Measurements from ENCODE around the gene CFAP251. TPM values are rescaled to one million over a fixed set of nuclear protein-coding genes. Genes with fewer than 3 reads are reported as not detected.

CFAP251 gene
- total RNA-seq, 1 experiment from 2014 or later = 3.8 TPM

GRCh38 chr12:121899590-121899989 lies 18.8 kb upstream of the CFAP251 start:
- Mint-ChIP-seq H3K9me3 (ENCODE audit: low read depth, unreplicated experiment) (no peaks in the 10 kb centered on the region), H3K4me1 (ENCODE audit: low read depth, unreplicated experiment) (peaks cover 7% of the 10 kb centered on the region), H3K27me3 (ENCODE audit: unreplicated experiment) (no peaks in the 10 kb centered on the region), H3K36me3 (ENCODE audit: insufficient read depth, unreplicated experiment) (peaks cover 60% of the 10 kb centered on the region), H3K27ac (ENCODE audit: unreplicated experiment) (no peak overlapping the region), H3K4me3 (ENCODE audit: low read depth, unreplicated experiment) (no peak overlapping the region)
- no TSS peak for BruUV-seq (replicated peaks)
- DNase-seq = no peak
- no peak for TF ChIP-seq CTCF (IDR thresholded peaks at IDR 0.05; ENCODE audit: unreplicated experiment)
- intact Hi-C loops (cut with micrococcal nuclease; ENCODE audit: unreplicated experiment) = no loop called here
- CTCF ChIA-PET = no interaction called here

GRCh38 chr12:121903202-121903601 lies 15.2 kb upstream of the CFAP251 start:
- no peaks in the 10 kb centered on the region for H3K4me1 Mint-ChIP-seq (ENCODE audit: low read depth, unreplicated experiment)
- BruUV-seq (replicated peaks) = no TSS peak
- CTCF ChIA-PET = interaction anchor here (0.5 to 1.4 kb wide), 2 partner anchors 10 to 11 kb away, joined by 3 to 4 read pairs; no protein-coding TSS in a partner anchor
- H3K27ac Mint-ChIP-seq (ENCODE audit: unreplicated experiment) = no peak overlapping the region
- no peak overlapping the region for H3K4me3 Mint-ChIP-seq (ENCODE audit: low read depth, unreplicated experiment)
- no peaks in the 10 kb centered on the region for H3K27me3 Mint-ChIP-seq (ENCODE audit: unreplicated experiment)
- H3K36me3 Mint-ChIP-seq (ENCODE audit: insufficient read depth, unreplicated experiment) = peaks cover 69% of the 10 kb centered on the region
- DNase-seq = no peak
- no peak for TF ChIP-seq CTCF (IDR thresholded peaks at IDR 0.05; ENCODE audit: unreplicated experiment)
- H3K9me3 Mint-ChIP-seq (ENCODE audit: low read depth, unreplicated experiment) = no peaks in the 10 kb centered on the region
- intact Hi-C loops (cut with micrococcal nuclease; ENCODE audit: unreplicated experiment) = no loop called here

GRCh38 chr12:121905746-121906145 lies 12.6 kb upstream of the CFAP251 start:
- TF ChIP-seq CTCF (IDR thresholded peaks at IDR 0.05; ENCODE audit: unreplicated experiment) = no peak
- Mint-ChIP-seq H3K27me3 (ENCODE audit: unreplicated experiment) (no peaks in the 10 kb centered on the region), H3K36me3 (ENCODE audit: insufficient read depth, unreplicated experiment) (peaks cover 71% of the 10 kb centered on the region), H3K4me1 (ENCODE audit: low read depth, unreplicated experiment) (no peaks in the 10 kb centered on the region), H3K27ac (ENCODE audit: unreplicated experiment) (no peak overlapping the region), H3K9me3 (ENCODE audit: low read depth, unreplicated experiment) (no peaks in the 10 kb centered on the region), H3K4me3 (ENCODE audit: low read depth, unreplicated experiment) (no peak overlapping the region)
- intact Hi-C loops (cut with micrococcal nuclease; ENCODE audit: unreplicated experiment) = no loop called here
- no peak for DNase-seq
- no TSS peak for BruUV-seq (replicated peaks)
- CTCF ChIA-PET = interaction anchor here (0.9 kb wide), 1 partner anchor 181 kb away, joined by 5 read pairs; no protein-coding TSS in a partner anchor

- TF ChIP-seq CTCF (IDR thresholded peaks at IDR 0.05; ENCODE audit: unreplicated experiment) = no peak
- no peak overlapping the region for H3K4me3 Mint-ChIP-seq (ENCODE audit: low read depth, unreplicated experiment)
- no peaks in the 10 kb centered on the region for H3K4me1 Mint-ChIP-seq (ENCODE audit: low read depth, unreplicated experiment)
- CTCF ChIA-PET = interaction anchor here (0.5 kb wide), 1 partner anchor 49 kb away, joined by 3 read pairs; no protein-coding TSS in a partner anchor
- H3K36me3 Mint-ChIP-seq (ENCODE audit: insufficient read depth, unreplicated experiment) = peaks cover 57% of the 10 kb centered on the region
- no peak for DNase-seq
- intact Hi-C loops (cut with micrococcal nuclease; ENCODE audit: unreplicated experiment) = no loop called here
- H3K27me3 Mint-ChIP-seq (ENCODE audit: unreplicated experiment) = no peaks in the 10 kb centered on the region
- no TSS peak for BruUV-seq (replicated peaks)
- H3K9me3 Mint-ChIP-seq (ENCODE audit: low read depth, unreplicated experiment) = no peaks in the 10 kb centered on the region
- no peak overlapping the region for H3K27ac Mint-ChIP-seq (ENCODE audit: unreplicated experiment)
These were observed 9.7 kb upstream of the CFAP251 start for GRCh38 chr12:121908702-121909101.

Measured in Calu3 (cell line).